Measurements from ENCODE around the gene CCT3. TPM values are rescaled to one million over a fixed set of nuclear protein-coding genes. Genes with fewer than 3 reads are reported as not detected.

CCT3 gene
- total RNA-seq, 1 experiment from 2014 or later: 619 TPM

DNA sequence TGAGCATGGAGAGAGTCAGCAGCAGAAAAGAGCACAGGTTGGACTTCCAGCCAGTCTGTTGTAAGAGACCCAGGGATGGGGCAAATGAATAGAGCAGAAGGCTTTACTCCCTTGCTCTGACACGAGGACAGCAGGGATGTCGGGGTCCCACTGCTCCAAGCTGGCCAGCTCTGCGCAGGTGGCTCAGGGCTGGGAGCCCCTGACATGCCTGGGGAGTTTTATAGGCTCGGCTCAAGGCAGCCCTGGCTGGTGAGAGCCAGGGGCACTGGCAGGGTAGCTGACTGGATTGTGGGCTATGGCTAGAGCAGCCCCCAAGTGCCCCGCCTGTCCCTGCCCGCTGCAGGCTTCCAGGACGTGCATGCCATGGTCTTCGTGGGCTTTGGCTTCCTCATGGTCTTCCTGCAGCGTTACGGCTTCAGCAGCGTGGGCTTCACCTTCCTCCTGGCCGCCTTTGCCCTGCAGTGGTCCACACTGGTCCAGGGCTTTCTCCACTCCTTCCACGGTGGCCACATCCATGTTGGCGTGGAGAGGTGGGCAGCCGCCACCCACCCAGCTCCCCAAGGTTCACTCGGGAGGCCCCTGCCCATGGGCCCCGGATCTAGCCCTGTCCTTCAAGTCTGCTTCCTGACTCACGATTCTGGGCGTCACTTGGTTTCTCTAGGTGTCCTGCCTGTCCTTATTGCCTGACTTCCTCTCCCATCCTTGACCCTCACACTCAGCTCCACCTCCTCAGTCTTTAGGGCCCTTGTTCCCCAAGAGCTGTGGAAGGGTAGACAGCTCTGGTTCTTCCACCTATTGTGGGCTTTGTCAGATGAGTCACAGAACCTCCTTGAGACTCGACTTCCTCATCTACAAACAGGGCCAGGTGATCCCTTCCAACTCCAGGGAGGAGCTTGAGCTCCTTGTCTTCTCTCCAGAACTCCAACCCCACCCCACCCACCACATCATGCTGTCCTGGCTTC, 39.1 kb upstream of the CCT3 start (continued):
- TF ChIP-seq FOSL1 (IDR thresholded peaks at IDR 0.05; ENCODE audit: low read depth) (no peak), TCF7L2 (IDR thresholded peaks at IDR 0.05; ENCODE audit: borderline replicate concordance, extremely low read depth, insufficient read depth, insufficient read length) (no peak), ZNF274 (IDR thresholded peaks at IDR 0.05; ENCODE audit: low read depth, low read length) (no peak), EZH2 (IDR thresholded peaks at IDR 0.05) (no peak), MAX (IDR thresholded peaks at IDR 0.05) (no peak), CBX3 (IDR thresholded peaks at IDR 0.05; ENCODE audit: low read depth) (no peak), YY1 (IDR thresholded peaks at IDR 0.05; ENCODE audit: extremely low read depth, insufficient replicate concordance, low read depth, low read length) (no peak), CTCF (IDR thresholded peaks at IDR 0.05 in 2 of 3, conservative IDR thresholded peaks at IDR 0.05 in 1 of 3; ENCODE audit: borderline replicate concordance in 1 of 3, insufficient read depth in 1 of 3, low read depth in 2 of 3, low read length in 2 of 3) (no peak), EZH2phosphoT487 (IDR thresholded peaks at IDR 0.05; ENCODE audit: borderline replicate concordance) (no peak), RAD21 (IDR thresholded peaks at IDR 0.05; ENCODE audit: low read depth) (no peak)

GRCh38 chr1:156376146-156376545, 38.1 kb upstream of the CCT3 start:
- no peaks in the 10 kb centered on the region for H4K20me1 ChIP-seq (ENCODE audit: insufficient read depth)
- H3K9me3 ChIP-seq (ENCODE audit: control insufficient read depth in 1 of 2, insufficient read depth in 1 of 2, low read depth in 1 of 2, low read length in 2 of 2): no peaks in the 10 kb centered on the region
- no peaks in the 10 kb centered on the region for H3K27me3 ChIP-seq (ENCODE audit: insufficient read depth, low read length)
- intact Hi-C loops (cut with micrococcal nuclease): no loop called here
- ATAC-seq: no peak
- no peak for DNase-seq (ENCODE audit: low read depth, low spot score)
- H3K9ac ChIP-seq (ENCODE audit: low read length): no peak overlapping the region
- H3K4me2 ChIP-seq (ENCODE audit: low read length): no peak overlapping the region
- H3K9me2 ChIP-seq (ENCODE audit: insufficient read depth): no peaks in the 10 kb centered on the region
- RAD21 ChIA-PET (ENCODE audit: low non-redundant PET in 1 of 2, low total read pairs in 2 of 2, uncharacterized antibody in 2 of 2, unreplicated experiment in 2 of 2): no interaction called here
- H2AFZ ChIP-seq (ENCODE audit: low read depth, low read length, poor library complexity, severe bottlenecking): no peak overlapping the region
- no TSS peak for BruUV-seq (replicated peaks)
- H3K4me1 ChIP-seq (ENCODE audit: control insufficient read depth in 1 of 2, insufficient read depth in 2 of 2, low read length in 2 of 2): peaks cover 18 to 26% of the 10 kb centered on the region in 2 experiments
- POLR2A ChIA-PET: no interaction called here
- no peak overlapping the region for H3K4me3 ChIP-seq (replicated peaks in 1 of 2; ENCODE audit: low read depth in 1 of 2, low read length in 2 of 2)
- H3K79me2 ChIP-seq (ENCODE audit: insufficient read depth, low read length): no peaks in the 10 kb centered on the region
- CTCF ChIA-PET: interaction anchor here (1.0 kb wide), 1 partner anchor 81 kb away, joined by 3 read pairs; no protein-coding TSS in a partner anchor
- no peak overlapping the region for H3K27ac ChIP-seq (ENCODE audit: low read depth, low read length)
- TF ChIP-seq CEBPB (IDR thresholded peaks at IDR 0.05; ENCODE audit: low read depth) (no peak), EZH2phosphoT487 (IDR thresholded peaks at IDR 0.05; ENCODE audit: borderline replicate concordance) (no peak), ATF3 (IDR thresholded peaks at IDR 0.05) (no peak), YY1 (IDR thresholded peaks at IDR 0.05; ENCODE audit: extremely low read depth, insufficient replicate concordance, low read depth, low read length) (no peak), ZFX (IDR thresholded peaks at IDR 0.05) (no peak), TCF7L2 (IDR thresholded peaks at IDR 0.05; ENCODE audit: borderline replicate concordance, extremely low read depth, insufficient read depth, insufficient read length) (no peak), RAD21 (IDR thresholded peaks at IDR 0.05; ENCODE audit: low read depth) (no peak), SIN3A (IDR thresholded peaks at IDR 0.05; ENCODE audit: low read depth) (no peak), EZH2 (IDR thresholded peaks at IDR 0.05) (no peak)
- H3K36me3 ChIP-seq (ENCODE audit: control insufficient read depth in 1 of 2, insufficient read depth in 2 of 2, low read length in 2 of 2): no peaks in the 10 kb centered on the region

Measured in HCT116 (cell line).